Stimulated activated CD8-positive, alpha-beta memory T cell treated with anti-CD3 and anti-CD28 coated beads, Interleukin-4, amount 100 ng/mL, for 24 hours (primary cell): ENCODE results near the gene NTRK3.

ENCODE experiments used
- DNase-seq: peaks from one replicate; pipeline ENCODE4 v3.0.0-alpha.2; 2020; ENCODE audit warnings: low read depth

The NTRK3 gene

DNA sequence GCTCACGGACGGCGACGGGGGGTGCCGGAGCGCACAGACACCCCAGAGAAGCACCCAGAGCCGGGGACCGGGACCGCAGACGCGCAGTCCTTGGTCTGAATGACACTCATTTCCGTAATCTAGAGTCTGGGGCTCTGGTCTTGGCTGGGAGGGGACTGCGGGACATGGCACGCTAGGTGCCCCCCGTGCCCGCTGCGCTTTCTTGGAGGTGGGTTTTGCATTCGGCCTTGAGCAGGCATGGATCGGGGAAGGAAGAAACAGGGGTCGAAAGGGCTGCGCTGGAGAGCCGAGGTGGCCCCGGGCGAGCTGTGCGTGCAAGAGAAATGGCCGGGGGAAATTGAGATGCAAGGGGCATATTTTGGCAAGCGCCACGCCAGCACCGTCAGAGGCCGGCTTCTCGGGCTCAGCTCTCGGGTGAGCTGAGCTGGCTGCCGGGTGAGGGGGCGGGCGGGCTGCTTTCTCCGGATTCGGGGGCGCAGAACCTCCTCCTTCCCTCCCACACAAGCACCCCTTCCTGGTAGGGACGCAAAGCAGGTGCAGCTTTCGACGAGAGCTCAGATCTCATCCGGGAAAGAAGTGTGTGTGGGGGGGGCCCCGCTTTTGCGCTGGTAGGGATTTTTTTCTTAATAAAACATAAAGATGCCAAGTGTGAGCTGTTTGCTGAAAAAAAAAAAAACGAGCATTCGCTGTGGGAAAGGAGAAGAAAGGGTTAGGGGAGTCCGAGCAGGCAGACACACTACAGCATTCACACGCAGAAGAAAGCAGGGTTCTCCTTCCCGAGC is 963 bp upstream of the NTRK3 start:
- DNase-seq: no peak

DNA sequence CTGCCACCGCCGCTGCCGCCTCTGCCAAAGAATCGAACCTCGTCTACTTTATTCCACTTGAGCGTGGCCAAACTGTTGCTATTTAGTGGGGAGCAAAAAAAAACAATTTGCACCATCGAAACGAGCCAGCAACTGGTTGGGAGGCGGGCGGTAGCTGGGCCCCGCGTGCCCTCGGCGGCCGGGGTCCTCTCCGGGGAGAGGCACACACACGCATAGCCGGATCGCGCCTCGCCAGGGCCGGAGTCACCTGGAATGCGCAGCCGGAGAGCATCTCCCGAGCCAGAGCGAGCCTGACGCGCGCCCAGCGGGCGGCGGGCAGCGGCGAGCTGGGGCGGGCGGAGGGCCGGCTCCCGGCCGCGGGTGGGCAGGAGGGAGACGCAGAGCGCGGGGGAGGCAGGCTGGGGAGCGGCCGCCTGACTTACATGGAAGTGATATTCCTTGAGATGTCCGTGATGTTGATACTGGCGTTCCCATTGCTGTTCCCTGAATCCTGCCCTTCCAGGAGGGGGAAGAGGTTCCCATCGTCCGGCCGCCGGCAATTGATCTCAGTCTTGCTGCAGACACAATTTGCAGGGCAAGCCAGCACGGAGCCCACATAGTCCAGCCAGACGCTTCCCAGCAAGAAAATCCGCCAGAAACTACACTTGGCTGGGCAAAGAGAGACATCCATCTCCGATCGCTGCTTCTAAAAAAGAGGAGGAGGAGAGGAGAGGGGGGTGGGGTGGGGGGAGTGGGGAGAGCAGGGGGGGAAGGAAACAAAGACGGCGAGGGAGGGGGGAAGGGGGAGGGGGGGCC is 858 bp downstream of the NTRK3 start:
- DNase-seq: no peak

DNA sequence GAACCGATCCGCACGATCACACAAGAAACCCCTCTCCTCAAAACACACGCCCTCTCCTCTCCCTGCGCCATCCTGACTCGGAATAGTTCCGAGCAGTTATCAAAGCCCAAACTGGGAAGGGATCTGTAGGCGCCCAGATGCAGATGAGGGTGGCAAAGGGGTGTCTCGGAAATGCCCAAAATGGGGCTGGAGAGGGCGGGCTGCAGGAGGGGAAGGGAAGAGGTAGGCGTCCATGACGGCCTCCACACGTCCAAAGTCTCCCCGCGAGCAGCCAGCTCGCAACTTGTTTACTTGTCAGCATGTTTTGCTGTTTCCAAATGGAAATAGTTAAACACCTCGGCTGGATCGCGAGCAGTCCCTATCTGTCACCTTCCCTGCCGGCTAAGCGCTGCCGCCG is 1.5 kb downstream of the NTRK3 start:
- no peak for DNase-seq

DNA sequence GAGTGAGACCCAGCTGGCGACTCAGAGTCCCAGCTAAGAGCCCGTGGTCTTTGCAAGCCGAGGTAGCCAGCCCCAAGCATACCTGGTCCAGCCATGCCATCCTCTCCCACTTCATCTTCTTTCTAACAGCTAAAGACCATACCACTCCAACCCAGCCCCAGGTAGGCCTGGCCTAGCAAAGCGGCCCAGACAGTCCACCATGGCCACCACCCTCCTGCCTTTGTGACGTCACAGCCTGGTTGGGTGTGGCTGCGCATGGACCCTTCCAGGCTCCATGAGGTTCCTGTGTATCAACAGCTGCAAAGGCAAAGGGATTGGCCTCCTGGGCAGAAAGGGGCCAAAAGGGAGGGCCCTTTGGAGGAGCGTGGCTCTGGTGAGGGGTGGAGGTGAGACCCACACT is 4.1 kb downstream of the NTRK3 start:
- DNase-seq: no peak

DNA sequence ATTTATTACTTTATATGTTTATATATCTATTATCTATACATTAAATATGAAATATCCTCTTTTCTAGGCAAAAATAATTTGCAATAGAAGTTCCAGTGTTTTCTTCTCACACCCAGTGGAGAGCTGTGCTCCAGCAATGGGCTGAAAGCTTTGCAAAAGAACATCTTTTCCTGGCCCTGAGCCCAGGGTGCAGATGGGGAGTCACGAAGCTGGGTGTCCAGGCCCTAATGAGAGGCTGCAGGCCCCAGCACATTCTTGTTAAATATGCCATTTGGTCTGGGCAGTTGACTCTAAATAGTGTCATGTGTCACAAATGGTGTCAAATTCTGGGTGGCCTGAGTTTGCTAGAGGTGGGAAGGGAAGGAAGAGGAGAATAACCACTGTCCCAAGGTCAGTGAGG is 5.7 kb downstream of the NTRK3 start:
- no peak for DNase-seq

DNA sequence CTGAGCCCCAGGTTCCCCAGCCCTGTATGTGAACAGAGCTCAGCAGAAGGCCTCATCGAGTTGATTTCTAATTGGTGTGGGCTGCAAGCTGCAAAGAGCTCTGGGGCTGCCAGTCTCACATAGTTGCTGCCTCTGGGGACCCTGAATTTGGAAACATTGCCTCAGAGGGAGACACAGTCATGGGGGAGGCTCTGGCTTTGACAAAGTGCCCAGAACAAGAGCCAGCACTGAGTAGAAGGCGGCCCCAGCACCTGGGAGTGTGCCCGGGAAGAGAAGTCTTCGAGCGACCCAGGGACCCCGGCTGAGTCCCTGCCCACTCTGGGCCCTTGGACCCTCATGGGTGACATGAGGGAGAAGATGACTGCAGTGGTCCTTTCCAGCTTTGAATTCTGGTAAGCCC is 7.3 kb downstream of the NTRK3 start:
- no peak for DNase-seq

DNA sequence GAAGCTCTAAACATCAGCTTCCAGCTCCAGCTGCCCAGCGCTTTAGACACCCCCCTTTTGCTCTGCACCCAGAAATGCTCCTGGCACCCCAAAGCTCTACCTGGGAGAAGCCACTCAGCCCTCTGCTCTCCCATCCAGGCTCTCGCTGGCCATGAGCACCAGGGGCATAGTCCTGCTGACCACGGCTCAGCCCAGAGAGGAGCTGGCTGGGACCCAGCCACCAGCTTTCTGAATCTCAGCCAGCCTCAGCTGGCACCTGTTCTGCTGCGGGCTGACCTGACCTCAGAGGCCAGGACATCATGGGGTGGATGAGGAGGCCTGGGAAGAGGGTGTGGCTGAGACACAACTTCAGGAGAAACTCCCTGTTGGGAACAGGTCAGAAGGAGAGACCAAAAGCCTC is 8.6 kb downstream of the NTRK3 start:
- no peak for DNase-seq

DNA sequence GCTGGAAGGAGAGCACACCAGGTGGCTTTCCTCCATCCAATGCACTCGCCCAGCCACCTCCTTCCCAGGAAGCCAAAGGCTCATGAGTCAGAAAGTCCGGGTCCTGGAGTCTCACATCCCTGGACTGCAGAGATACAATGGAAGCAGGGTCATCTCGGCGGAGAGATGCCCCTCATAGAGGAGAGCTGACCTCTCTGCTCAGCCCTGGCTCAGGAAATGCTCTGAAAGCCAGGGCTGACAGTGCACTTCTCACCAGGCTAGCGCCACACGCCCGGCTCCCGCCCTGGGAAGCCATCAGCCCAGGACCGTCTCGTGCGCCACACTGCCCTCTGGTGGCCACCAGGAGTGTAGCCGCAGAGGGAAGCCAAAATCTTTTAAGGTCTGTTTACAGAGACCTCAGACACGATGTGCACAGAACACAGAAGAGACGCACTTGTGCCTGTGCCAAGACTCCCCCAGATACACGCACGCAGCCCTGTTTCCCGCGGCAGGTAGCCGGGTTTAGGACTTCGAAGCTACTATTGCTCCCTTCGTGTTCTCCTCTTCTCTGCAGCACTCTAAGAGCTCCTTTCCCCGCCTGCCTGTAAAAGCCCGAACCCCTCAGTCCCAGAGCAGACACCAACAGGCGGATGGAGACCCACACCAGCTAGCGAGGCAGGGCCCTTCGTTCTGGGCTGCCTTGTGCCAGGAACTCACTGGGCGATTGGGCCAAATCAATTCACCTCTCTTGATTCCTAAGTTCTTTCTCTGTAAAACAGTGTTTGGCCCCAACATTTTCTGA is 9.7 kb downstream of the NTRK3 start:
- peak; percentile 60 for DNase-seq

DNA sequence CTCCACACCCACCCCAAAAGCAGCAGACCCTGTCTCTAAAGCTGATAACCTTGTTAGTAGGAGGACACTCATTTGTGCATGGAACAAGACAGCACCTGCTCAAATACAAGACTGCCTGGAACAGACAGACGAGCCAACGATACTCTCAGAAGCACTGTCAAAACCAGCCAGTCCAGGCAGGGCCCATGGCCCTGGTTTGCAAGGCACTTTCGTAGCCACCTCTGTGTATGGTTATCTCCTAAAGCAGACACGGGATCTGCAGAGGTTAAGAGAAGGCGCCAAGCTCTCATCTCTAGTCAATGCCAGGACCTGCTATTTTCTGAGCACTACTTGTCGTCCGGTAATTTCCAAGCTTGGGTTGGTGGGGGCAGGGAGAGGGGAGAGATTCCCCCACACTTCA is 10.5 kb downstream of the NTRK3 start:
- DNase-seq: no peak

DNA sequence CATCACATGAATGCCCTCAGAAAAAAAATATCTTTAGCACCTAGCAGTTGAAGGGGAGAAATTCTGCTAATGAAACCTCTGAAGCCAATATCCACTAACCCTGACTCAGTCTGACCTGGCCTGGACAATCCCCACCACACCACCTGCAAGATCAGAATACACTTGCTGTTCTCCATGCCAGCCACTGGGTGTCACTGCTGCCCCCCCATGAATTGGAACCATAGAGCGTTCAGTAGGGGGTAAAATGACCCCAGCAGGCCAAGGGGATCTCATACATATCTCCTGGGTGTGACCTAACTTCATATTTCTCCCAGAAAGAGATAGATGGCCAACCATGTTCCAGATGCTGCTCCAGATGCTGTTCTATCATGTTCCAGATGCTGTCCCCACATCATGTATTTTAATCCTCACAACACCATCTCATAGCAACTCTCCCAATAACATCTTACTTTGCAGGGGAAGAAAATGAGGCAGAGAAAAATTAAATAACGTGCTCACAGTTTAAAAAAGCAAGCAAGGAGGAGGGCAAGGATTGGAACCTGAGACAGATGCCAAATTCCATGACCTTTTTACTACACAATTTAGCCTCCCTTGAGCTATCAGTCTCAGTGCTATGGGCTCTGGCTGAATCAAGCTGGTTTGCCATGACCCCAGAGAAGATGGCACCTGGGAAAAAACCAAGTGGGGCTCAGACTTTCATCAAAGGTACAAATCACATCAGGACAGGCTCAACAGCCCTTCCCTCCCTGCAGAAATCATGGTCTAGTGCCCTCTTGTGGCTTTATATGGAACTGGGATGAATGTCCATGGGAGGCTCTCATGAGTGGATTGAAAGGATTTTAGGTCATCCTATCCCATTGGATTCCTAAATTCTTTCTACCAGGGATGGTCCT is 12.4 kb downstream of the NTRK3 start:
- DNase-seq: no peak

DNA sequence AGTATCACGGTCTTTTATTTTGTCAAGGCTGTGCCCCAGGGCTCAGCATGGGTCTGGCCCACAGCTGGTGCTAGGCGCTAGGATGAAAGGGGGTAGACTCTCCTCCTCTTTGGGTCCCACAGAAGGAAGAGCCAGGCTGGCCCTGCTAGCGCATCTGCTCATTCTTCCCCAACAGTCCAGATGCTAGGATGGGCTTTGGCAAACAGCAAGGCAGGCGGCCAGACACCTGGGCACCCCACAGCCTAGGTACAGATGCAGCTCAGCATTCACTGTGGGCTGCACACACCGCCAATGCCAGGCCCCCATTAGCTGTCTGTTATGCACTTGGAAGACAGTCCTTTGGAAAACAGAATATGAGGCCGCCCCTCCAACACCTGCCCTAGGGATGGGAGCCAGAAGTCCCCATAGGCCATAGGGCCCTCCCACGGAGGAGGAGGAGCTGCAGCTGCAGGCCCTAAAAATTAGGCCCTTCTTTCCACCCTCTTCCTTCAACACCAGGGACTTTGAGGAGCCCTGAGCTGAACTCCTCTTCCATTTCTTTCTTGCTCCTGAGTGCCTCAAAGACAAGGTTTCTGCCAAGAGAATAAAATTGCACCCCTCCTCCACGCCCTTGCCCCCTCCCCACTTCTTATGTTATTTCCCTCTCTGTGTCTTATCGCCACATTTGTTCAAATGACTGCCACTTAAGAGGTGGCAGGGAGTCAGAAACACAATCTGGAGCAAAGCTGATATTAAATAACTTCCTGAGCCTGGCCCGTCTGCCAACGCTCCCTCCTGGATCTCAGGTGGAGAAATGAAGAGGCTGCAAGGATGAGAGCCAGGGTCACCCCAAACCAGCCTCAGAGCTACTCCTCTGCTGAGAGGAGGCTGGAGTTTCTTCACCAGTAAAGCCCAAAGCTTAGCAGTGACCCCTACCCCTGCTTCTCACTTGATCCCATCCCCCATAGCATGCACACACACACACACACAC is 13.7 kb downstream of the NTRK3 start:
- DNase-seq: no peak

DNA sequence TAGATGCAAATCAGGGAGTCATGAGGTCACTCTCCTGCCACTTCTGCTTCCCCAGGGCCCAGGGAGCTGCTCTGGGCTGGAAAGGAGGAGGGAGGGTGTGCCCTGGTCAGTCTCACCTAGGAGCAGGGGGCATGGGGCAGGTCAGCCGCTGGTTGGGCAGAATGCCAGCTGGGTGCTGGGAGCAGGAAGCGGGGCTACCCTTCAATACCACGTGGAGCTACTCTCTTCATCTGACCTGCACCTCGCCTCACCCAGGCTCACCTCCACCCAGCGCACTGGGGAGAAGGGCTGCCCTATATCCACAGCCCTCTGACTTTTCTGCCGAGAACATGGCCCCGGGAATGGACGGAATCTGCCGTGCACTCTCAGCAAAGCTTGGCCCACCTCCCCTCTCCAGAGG is 15.1 kb downstream of the NTRK3 start:
- no peak for DNase-seq

DNA sequence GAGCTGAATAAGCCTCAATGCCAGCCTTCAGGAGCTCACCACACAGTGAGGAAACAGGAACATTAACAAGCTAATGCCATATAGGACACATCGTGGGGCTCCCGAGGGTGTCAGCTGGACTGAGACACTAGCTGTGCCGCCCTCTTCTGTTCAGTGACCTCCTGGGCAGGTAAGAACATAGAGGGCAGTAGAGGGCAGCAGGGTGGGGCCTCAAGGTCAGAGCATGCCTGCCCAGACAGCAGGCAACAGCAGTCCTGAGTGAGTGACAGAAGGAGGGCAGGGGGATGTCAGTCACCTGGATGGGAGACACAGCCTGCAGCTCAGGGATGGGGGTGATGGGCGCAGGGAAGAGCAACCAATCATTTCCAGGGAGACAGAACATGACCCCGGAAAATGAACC is 15.5 kb downstream of the NTRK3 start:
- DNase-seq: no peak

DNA sequence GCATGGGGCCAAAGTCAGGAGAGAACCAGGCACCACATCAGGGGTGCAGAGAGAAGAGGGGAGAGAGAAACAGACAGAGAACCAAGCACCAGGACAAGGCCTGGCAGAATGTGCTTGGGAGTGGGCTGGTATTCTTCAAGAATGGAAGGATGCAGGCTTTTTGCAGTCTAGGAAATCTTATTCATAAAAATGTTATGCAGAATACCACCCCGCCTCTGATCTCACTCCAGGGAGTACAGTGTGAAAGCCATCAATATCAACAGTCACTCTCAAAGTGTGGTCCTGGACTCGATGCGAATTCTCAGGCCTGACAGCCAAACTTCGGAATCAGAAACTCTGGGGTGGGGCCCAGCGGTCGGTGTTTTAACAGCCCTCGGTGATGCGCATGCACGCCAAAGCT is 16.9 kb downstream of the NTRK3 start:
- DNase-seq: no peak

DNA sequence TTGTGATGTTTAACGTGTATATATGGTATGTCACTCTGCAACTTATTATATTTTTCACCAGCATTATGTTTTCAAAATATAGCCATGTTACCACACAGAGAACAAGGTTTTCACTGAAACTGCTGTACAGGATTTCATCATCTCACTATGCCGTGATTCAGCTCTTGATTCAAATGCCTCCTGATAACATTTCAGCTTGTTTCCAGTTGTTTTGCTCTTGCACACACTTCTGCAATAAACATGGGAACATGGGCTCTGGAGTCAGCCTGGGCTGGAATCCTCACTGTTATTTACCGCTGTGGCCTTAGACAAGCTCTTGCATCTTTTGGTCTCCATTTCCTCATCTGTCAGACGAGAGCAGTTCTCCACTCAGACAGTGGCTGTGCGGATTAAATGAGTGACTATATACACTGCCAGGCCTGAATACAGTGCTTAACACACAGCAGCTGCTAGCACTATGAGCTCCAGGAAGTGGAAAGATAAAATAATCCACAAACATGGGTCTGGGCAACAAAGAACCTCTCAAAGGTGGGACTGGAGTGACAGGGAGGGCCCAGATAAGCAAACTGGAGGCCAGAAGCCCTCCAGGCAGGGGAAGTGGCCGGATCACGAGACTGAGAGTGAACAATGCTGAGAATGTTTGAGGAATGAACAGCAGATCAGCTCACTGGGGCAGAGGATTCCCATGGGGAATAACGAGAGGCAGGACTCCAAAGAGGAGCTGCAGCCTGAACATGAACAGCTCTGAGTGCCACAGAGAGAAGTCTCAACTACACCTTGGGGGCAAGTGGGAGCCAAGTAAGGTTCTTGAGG is 17.7 kb downstream of the NTRK3 start:
- DNase-seq: no peak

DNA sequence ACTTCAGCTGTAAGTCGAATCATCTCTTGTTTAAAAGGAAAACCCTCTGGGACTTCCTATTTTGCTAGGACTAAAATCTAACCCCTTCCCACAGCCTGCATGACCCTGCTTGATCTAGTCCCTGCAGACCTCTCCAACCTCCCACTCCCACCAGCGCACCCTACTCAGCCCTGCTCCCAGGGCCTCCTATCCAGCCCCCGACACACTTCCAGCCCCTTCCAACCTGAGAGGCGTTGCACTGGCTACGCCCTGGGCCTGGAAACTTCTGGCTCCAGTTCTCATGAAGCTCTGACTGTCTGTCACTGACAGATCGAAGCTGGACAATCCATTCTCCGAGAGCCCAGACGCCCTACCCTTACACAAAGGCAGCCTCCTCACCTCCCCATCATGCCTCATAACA is 21.8 kb downstream of the NTRK3 start:
- DNase-seq: no peak

DNA sequence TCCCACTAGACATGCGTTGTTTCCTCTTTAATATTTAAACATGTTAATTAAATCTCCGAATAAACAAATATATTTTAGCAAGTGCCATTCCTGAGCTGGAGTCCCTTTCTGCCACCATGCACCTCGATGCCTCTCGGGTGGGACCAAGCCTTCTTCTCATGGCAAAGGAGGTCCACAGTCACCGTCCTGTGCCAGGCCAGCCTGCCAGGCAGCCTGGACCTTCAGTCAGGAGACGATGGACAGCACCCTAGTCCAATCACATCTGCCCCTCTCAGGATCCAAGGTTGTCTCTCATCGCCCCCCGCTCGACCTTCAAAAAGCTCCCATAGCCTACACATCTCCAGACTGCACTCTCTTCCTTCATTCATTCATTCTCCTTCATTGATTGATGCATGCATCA is 22.6 kb downstream of the NTRK3 start:
- DNase-seq: no peak

DNA sequence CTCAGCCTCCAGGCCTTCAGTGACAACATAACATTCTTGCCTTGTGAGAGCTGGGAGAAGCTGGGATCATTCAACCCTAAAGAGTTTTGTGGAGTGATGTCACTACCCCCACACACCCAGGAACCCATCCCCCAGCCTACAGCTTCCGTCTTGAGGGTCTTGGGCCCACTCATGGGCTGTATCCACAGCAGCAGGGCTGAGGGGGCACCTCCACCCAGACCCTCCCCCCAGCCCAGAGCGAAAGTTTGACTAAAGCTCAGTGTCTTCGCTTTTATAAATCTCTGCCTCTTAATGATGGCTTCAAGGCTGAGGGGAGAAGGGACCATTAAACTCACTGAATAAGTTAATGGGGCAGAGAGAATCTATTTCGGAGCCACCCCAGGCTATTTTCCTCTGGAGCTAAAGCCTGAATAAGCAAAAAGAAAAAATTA is 23.8 kb downstream of the NTRK3 start:
- no peak for DNase-seq

DNA sequence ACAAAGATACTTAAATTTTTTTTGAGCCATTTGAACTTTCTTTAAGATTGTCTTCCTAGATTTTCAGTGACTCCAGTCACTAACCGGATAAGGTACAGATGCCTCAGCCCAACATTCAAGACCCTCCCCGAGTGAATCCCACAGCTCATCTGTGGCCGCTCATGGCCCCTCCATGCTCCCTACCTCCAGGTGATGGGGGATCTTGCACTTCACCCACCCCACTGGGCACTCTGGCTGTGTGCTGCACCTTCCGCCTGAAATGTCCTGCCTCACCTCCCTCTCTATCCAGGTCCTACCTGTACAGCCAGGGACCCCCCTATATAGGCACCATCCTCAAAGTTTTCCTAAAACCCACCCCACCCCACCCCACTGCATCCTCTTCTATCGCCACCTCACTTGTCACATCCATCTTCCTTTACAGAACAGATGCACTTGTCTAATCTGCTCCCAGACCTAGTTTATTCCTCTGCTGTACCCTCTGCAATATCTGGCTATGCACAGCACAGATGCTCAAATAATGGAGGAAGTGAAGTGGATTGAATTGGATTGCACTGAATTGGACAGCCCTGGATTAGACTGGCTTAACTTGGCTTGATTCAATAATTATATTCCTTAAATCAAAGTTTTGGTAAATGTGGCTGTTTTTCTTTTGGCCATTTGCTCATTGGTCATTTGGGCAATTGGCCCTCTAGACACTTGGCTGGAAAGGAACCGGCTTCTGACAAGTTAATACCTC is 24.5 kb downstream of the NTRK3 start:
- no peak for DNase-seq
